Left lung (tissue), 10 donors: ENCODE measurements around the gene DIPK2B. TPM values are rescaled to one million over a fixed set of nuclear protein-coding genes. Genes with fewer than 3 reads are reported as not detected.
A peak's percentile ranks its signal among the peaks of the same experiment; 100 is the strongest.

Experiments used
- ATAC-seq: fragments of 200-7000 bp; cut with Tn5 transposase; one replicate; pipeline ENCODE4 v1.9.1; 2020; ENCODE audit warnings: moderate library complexity
- DNase-seq, 4 donors: peaks; one replicate each; pipeline ENCODE4 v3.0.0-alpha.2; 2013 to 2020
- H3K27ac ChIP-seq, 2 donors: fragments of 200-600 bp; sonication (generic) in 1 of 2; one replicate each; pipeline versions ENCODE4 v1.5.0 to v1.8.0; 2020 to 2021
- H3K27me3 ChIP-seq, 2 donors: fragments of 200-600 bp; sonication (generic) in 1 of 2; one replicate each; pipeline versions ENCODE4 v1.5.0 to v1.8.0; 2020 to 2021
- H3K36me3 ChIP-seq, 2 donors: fragments of 200-600 bp; sonication (generic) in 1 of 2; one replicate each; pipeline versions ENCODE4 v1.5.0 to v1.8.0; 2020 to 2021
- H3K4me1 ChIP-seq, 2 donors: fragments of 200-600 bp; one replicate each; pipeline ENCODE4 v1.8.0; 2021
- H3K4me3 ChIP-seq, 2 donors: fragments of 200-600 bp; sonication (generic) in 1 of 2; one replicate each; pipeline versions ENCODE4 v1.5.0 to v1.8.0; 2020 to 2021; ENCODE audit warnings: mild to moderate bottlenecking in 1 of 2
- H3K9me3 ChIP-seq, 2 donors: fragments of 200-600 bp; sonication (generic) in 1 of 2; one replicate each; pipeline versions ENCODE4 v1.5.0 to v1.8.0; 2020 to 2021
- intact Hi-C, 2 donors: fragments of 100-400 bp; cut with DNase I; formaldehyde crosslinking; loops; one replicate each; pipeline versions ENCODE4 v1.11.2 to v1.14.2; 2022
- polyA plus RNA-seq, 6 donors: library from polyadenylated mRNA; unstranded; fragments of 120-200 nt; gene quantifications; one replicate each; pipeline ENCODE4 v1.2.1, GENCODE V29; 2013; ENCODE audit not compliant: insufficient read length in 6 of 6
- total RNA-seq, 2 donors: library from RNA; stranded (reverse); fragmentation: NEBNext Ultra II Directional; extraction: Animal tissue kit (Norgen Biotek cat#: 25700); gene quantifications; one replicate each; pipeline ENCODE4 v1.2.1, GENCODE V29; 2021
- TF ChIP-seq, protein P1 (sequence below), 2 donors: fragments of 200-600 bp; sonication (generic) in 1 of 2; IDR thresholded peaks; one replicate each; pipeline versions ENCODE4 v1.5.0 to v1.8.0; 2021; ENCODE audit warnings: antibody characterized with exemption in 2 of 2
- donor health status: DM: no; HTN: yes; CAD: no.
- donor health status: DM: no; HTN: no; CAD: no.

Gene DIPK2B
- total and polyA plus RNA-seq, 8 donors: 9.2 to 40.6 (median 31.3) TPM

DNA sequence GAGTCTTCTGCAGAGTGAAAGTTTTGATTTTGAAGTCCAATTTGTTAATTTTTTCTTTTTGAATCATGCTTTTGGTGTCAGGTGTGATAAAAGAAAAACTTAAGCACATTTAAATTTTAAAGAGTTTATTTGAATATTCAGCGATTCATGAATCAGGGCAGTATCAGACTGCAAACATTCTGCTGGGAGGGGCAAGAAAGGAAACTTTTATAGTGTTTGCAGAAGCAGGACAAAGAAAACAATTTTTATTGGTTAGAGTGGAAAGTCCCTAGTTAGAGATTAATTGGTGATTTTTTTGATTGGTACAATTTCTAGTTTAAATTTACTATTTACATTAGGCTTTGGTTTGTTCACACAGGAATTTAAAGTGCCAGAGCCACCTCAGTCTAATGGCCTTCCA, 1.5 kb upstream of the DIPK2B start:
- H3K4me1 ChIP-seq: no peaks in the 10 kb centered on the region
- intact Hi-C loops: no loop called here
- no peak overlapping the region for H3K4me3 ChIP-seq
- peaks cover 0 to 18% of the 10 kb centered on the region in 2 donors for H3K27me3 ChIP-seq
- TF ChIP-seq, protein P1, sequence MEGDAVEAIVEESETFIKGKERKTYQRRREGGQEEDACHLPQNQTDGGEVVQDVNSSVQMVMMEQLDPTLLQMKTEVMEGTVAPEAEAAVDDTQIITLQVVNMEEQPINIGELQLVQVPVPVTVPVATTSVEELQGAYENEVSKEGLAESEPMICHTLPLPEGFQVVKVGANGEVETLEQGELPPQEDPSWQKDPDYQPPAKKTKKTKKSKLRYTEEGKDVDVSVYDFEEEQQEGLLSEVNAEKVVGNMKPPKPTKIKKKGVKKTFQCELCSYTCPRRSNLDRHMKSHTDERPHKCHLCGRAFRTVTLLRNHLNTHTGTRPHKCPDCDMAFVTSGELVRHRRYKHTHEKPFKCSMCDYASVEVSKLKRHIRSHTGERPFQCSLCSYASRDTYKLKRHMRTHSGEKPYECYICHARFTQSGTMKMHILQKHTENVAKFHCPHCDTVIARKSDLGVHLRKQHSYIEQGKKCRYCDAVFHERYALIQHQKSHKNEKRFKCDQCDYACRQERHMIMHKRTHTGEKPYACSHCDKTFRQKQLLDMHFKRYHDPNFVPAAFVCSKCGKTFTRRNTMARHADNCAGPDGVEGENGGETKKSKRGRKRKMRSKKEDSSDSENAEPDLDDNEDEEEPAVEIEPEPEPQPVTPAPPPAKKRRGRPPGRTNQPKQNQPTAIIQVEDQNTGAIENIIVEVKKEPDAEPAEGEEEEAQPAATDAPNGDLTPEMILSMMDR (IDR thresholded peaks at IDR 0.05): no peak
- DNase-seq (no peak), ATAC-seq (no peak)
- no peak overlapping the region for H3K27ac ChIP-seq
- no peaks in the 10 kb centered on the region for H3K9me3 ChIP-seq
- no peaks in the 10 kb centered on the region for H3K36me3 ChIP-seq

DNA sequence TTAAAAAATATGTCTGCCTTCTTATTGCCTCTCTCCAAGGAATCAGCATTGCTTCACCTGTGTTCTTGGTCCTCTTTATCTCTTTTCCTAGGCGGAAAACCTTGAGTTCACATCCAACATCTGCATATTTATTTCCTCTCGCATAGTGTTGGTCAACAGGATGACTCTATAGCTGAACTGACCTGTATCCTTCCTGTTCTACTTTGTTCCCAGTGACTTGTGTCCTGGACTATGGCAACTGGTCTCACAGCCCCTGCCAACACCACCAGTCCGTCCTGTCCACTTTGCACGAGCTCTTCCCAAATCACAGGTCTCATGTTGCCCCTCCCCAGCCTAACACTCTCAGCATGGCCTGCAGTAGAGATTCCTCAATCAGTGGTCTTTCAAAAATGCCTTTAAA, 2.0 kb downstream of the DIPK2B start:
- ATAC-seq: no peak

DNA sequence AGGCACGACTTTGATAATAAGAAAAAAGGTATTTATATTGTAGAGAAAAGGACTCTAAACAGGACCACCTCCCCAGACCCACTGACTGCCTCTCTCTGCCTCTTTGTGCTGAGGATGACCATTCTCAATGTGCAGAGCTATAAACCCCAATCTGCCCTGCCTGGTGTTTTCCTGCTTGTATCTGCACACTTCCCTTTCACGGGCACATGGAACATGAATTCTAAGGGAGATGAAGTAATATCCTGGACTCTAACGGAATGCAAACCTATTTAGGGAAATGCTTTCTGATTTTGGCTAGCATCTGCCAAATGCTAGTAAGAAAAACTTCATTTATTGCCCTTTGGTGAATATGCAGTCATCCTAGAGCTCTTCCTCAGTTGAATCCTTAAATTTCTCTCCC, 2.4 kb downstream of the DIPK2B start:
- no peak overlapping the region for H3K4me3 ChIP-seq
- TF ChIP-seq, protein P1 (IDR thresholded peaks at IDR 0.05): no peak

More for the DNA sequence above, 2.0 kb downstream of the DIPK2B start:
- no peak for DNase-seq
- peak overlapping the region in 1 of 2 donors; percentile 33 for H3K27ac ChIP-seq
- no peaks in the 10 kb centered on the region for H3K9me3 ChIP-seq
- TF ChIP-seq, protein P1 (IDR thresholded peaks at IDR 0.05): no peak
- no peaks in the 10 kb centered on the region for H3K36me3 ChIP-seq
- H3K4me3 ChIP-seq: no peak overlapping the region
- intact Hi-C loops: no loop called here
- no peaks in the 10 kb centered on the region for H3K4me1 ChIP-seq
- H3K27me3 ChIP-seq: peaks cover 0 to 18% of the 10 kb centered on the region in 2 donors

DNA sequence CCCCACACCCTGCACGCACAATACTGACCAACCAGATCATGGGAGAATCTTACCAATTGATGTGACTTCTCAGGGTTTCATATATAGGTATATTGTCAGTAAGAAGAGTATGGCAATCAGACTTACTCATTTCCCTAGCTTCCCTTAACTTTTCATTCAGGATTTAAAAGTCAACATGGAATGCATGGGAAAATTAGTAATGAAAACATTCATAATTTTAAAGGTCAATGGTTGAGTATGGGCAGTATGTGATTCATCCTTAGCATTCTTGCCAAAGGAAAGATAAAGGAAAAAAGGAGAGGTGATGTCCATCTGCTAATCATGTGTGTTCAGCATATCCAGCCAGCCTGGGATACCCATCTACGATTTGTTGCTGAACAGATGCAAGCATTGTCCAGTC, 4.0 kb downstream of the DIPK2B start:
- TF ChIP-seq, protein P1 (IDR thresholded peaks at IDR 0.05): no peak
- intact Hi-C loops: no loop called here
- H3K27ac ChIP-seq: no peak overlapping the region
- peaks cover 0 to 18% of the 10 kb centered on the region in 2 donors for H3K27me3 ChIP-seq
- H3K4me3 ChIP-seq: no peak overlapping the region
- DNase-seq (no peak), ATAC-seq (no peak)
- no peaks in the 10 kb centered on the region for H3K4me1 ChIP-seq
- H3K36me3 ChIP-seq: no peaks in the 10 kb centered on the region
- H3K9me3 ChIP-seq: no peaks in the 10 kb centered on the region

More for the DNA sequence above, 2.4 kb downstream of the DIPK2B start:
- no peaks in the 10 kb centered on the region for H3K36me3 ChIP-seq
- no peak for DNase-seq
- no peaks in the 10 kb centered on the region for H3K4me1 ChIP-seq
- no peaks in the 10 kb centered on the region for H3K9me3 ChIP-seq
- no peak for ATAC-seq
- intact Hi-C loops: no loop called here
- peak overlapping the region in 1 of 2 donors; percentile 33 for H3K27ac ChIP-seq
- peaks cover 0 to 18% of the 10 kb centered on the region in 2 donors for H3K27me3 ChIP-seq

DNA sequence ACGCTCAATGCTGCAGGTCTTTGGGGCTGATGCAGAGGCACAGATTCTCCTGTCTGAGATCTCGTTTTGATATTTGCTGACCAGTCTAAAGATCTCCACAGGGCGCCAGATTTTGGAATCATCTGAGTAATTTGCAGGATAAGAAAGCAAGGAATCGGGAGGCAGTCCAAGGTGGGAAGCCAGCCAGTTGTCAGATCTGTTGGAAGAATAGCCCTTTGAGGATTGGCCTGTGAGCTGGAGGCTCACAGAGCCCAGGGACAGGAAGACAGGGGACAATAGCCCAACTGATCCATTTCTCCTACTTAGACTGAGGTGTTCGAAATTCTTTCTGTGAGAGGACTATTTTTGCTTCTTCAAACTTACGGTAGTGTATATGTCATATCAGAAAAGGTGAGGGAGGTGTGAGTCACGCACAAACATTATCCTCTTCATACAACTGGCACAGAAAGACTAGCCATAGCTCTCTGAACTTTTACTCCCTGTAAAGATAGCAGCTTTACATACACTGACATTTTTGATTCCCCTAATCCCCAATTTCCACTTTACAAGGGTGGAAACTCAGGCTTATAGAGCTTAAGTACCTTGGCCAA, 8.8 kb downstream of the DIPK2B start:
- H3K4me3 ChIP-seq: no peak overlapping the region
- no peaks in the 10 kb centered on the region for H3K4me1 ChIP-seq
- no peak for DNase-seq
- no peaks in the 10 kb centered on the region for H3K36me3 ChIP-seq
- H3K27ac ChIP-seq: peak overlapping the region in 1 of 2 donors; percentile 79
- TF ChIP-seq, protein P1 (IDR thresholded peaks at IDR 0.05): no peak
- H3K9me3 ChIP-seq: no peaks in the 10 kb centered on the region
- ATAC-seq: no peak
- no peaks in the 10 kb centered on the region for H3K27me3 ChIP-seq
- intact Hi-C loops: no loop called here
